Measurements from ENCODE around the gene ERLEC1. TPM values are rescaled to one million over a fixed set of nuclear protein-coding genes. Genes with fewer than 3 reads are reported as not detected.
"Not testable (repeated sequence)": the region's sequence is repeated elsewhere in the genome, so short reads cannot be mapped to it uniquely, and the experiment has no call there.

Gene ERLEC1
- polyA plus RNA-seq, 4 donors = 13.0 to 78.8 (median 31.2) TPM

GRCh38 chr2:53848062-53848461, 61.2 kb downstream of the ERLEC1 start:
- Histone ChIP-seq H3K4me3 (ENCODE audit: low read depth in 1 of 3, low read length in 3 of 3) (no peak overlapping the region), H3K9me3 (ENCODE audit: control insufficient read depth in 2 of 2, insufficient read depth in 1 of 2, low read depth in 1 of 2, low read length in 1 of 2) (no peaks in the 10 kb centered on the region), H3K36me3 (ENCODE audit: control insufficient read depth in 3 of 3, insufficient read depth in 2 of 3, low read depth in 1 of 3, low read length in 3 of 3) (peaks cover 0 to under 1% (median 0%) of the 10 kb centered on the region in 3 donors), H3K27me3 (ENCODE audit: control insufficient read depth in 3 of 3, insufficient read depth in 3 of 3, low read length in 3 of 3) (no peaks in the 10 kb centered on the region), H3K4me1 (ENCODE audit: control insufficient read depth in 3 of 3, insufficient read depth in 2 of 3, low read depth in 1 of 3, low read length in 2 of 3) (peaks cover 0 to 5% (median 0%) of the 10 kb centered on the region in 3 donors), H3K27ac (ENCODE audit: low read depth in 1 of 3, low read length in 2 of 3) (peak overlapping the region in 1 of 3 donors; percentile 28)
- FAIRE-seq (no peak), DNase-seq (peak; percentile 12 to 29)
- WGBS, 3 donors = 88 to 97% (median 95%) methylated on average over 2 of the region's 2 CpGs

GRCh38 chr2:53851052-53851757, 64.4 kb downstream of the ERLEC1 start:
- not testable (repeated sequence) for H3K4me3 ChIP-seq (ENCODE audit: low read depth in 1 of 3, low read length in 3 of 3); H3K9me3 ChIP-seq (ENCODE audit: control insufficient read depth in 2 of 2, insufficient read depth in 1 of 2, low read depth in 1 of 2, low read length in 1 of 2); H3K4me1 ChIP-seq (ENCODE audit: control insufficient read depth in 3 of 3, insufficient read depth in 2 of 3, low read depth in 1 of 3, low read length in 2 of 3); FAIRE-seq; H3K27me3 ChIP-seq (ENCODE audit: control insufficient read depth in 3 of 3, insufficient read depth in 3 of 3, low read length in 3 of 3)
- H3K36me3 ChIP-seq (ENCODE audit: control insufficient read depth in 3 of 3, insufficient read depth in 2 of 3, low read depth in 1 of 3, low read length in 3 of 3) = peaks cover 0 to 12% (median 2%) of the 10 kb centered on the region in 3 donors
- peak overlapping the region in 1 of 3 donors; percentile 59 for H3K27ac ChIP-seq (ENCODE audit: low read depth in 1 of 3, low read length in 2 of 3)
- peak; percentile 71 to 77 for DNase-seq
- 70 to 84% (median 76%) methylated on average over 9 of the region's 9 CpGs for WGBS, 3 donors

GRCh38 chr2:53852532-53852931, 65.7 kb downstream of the ERLEC1 start:
- Histone ChIP-seq H3K9me3 (ENCODE audit: control insufficient read depth in 2 of 2, insufficient read depth in 1 of 2, low read depth in 1 of 2, low read length in 1 of 2) (no peaks in the 10 kb centered on the region), H3K27me3 (ENCODE audit: control insufficient read depth in 3 of 3, insufficient read depth in 3 of 3, low read length in 3 of 3) (no peaks in the 10 kb centered on the region), H3K27ac (ENCODE audit: low read depth in 1 of 3, low read length in 2 of 3) (no peak overlapping the region), H3K4me3 (ENCODE audit: low read depth in 1 of 3, low read length in 3 of 3) (no peak overlapping the region), H3K4me1 (ENCODE audit: control insufficient read depth in 3 of 3, insufficient read depth in 2 of 3, low read depth in 1 of 3, low read length in 2 of 3) (peaks cover 0 to 5% (median 0%) of the 10 kb centered on the region in 3 donors), H3K36me3 (ENCODE audit: control insufficient read depth in 3 of 3, insufficient read depth in 2 of 3, low read depth in 1 of 3, low read length in 3 of 3) (peaks cover 0 to 12% (median 2%) of the 10 kb centered on the region in 3 donors)
- DNase-seq (no peak), FAIRE-seq (no peak)
- WGBS, 3 donors = 88 to 97% (median 92%) methylated on average over 4 of the region's 4 CpGs

DNA sequence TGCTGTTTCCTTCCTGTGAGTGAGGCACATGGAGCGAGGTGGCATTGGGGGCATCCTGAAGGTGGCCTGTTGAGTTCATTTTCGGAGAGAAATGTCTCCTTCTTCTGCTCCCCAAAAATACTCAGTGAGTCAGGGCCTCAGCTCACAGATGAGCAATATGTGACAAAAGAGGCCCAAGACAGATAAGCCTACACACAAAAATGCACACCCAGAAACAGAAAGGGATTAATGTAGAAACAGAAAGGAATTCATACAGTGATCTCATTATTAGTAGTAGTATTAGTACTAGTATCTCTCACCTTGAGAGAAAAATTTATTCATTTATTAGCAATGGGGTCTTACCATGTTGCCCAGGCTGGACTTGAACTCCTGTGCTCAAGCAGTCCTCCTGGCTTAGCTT, 67.8 kb downstream of the ERLEC1 start:
- Histone ChIP-seq H3K27ac (ENCODE audit: low read depth in 1 of 3, low read length in 2 of 3) (no peak overlapping the region), H3K36me3 (ENCODE audit: control insufficient read depth in 3 of 3, insufficient read depth in 2 of 3, low read depth in 1 of 3, low read length in 3 of 3) (peaks cover 0 to 12% (median 2%) of the 10 kb centered on the region in 3 donors), H3K9me3 (ENCODE audit: control insufficient read depth in 2 of 2, insufficient read depth in 1 of 2, low read depth in 1 of 2, low read length in 1 of 2) (no peaks in the 10 kb centered on the region), H3K4me1 (ENCODE audit: control insufficient read depth in 3 of 3, insufficient read depth in 2 of 3, low read depth in 1 of 3, low read length in 2 of 3) (peaks cover 0 to 3% (median 0%) of the 10 kb centered on the region in 3 donors), H3K4me3 (ENCODE audit: low read depth in 1 of 3, low read length in 3 of 3) (no peak overlapping the region), H3K27me3 (ENCODE audit: control insufficient read depth in 3 of 3, insufficient read depth in 3 of 3, low read length in 3 of 3) (no peaks in the 10 kb centered on the region)
- WGBS, 3 donors = 84 to 95% (median 87%) methylated on average over 2 of the region's 2 CpGs
- DNase-seq = no peak
- FAIRE-seq = no peak

DNA sequence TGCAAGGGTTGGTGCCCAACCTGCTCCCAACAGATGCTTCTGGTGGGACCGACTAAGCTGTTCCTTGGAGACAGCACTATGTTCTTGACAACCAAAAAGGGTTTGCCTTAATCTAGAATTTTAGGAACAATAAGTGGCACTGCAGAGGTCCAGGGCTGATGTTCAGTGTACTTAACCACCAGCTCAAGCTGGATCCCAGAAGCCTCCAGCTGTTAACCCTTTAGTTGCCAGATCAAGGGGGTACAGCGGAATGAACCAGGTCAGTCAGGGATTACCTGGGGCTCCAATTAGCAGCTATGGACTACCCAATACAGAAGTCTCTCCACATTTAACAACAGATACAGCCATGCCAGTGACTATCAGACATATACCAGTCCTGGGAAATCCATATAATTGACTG, 69.4 kb downstream of the ERLEC1 start:
- Histone ChIP-seq H3K27ac (ENCODE audit: low read depth in 1 of 3, low read length in 2 of 3) (no peak overlapping the region), H3K27me3 (ENCODE audit: control insufficient read depth in 3 of 3, insufficient read depth in 3 of 3, low read length in 3 of 3) (no peaks in the 10 kb centered on the region), H3K4me1 (ENCODE audit: control insufficient read depth in 3 of 3, insufficient read depth in 2 of 3, low read depth in 1 of 3, low read length in 2 of 3) (peaks cover 0 to 3% (median 0%) of the 10 kb centered on the region in 3 donors), H3K4me3 (ENCODE audit: low read depth in 1 of 3, low read length in 3 of 3) (no peak overlapping the region), H3K36me3 (ENCODE audit: control insufficient read depth in 3 of 3, insufficient read depth in 2 of 3, low read depth in 1 of 3, low read length in 3 of 3) (peaks cover 0 to 12% (median 2%) of the 10 kb centered on the region in 3 donors), H3K9me3 (ENCODE audit: control insufficient read depth in 2 of 2, insufficient read depth in 1 of 2, low read depth in 1 of 2, low read length in 1 of 2) (no peaks in the 10 kb centered on the region)
- WGBS, 3 donors = 90 to 93% (median 93%) methylated on average over 2 of the region's 2 CpGs
- FAIRE-seq (no peak), DNase-seq (no peak)

- no peak within 1 kb of the TSS for H3K27ac ChIP-seq (ENCODE audit: low read depth in 1 of 3, low read length in 2 of 3)
- no peaks in the 10 kb centered on the region for H3K27me3 ChIP-seq (ENCODE audit: control insufficient read depth in 3 of 3, insufficient read depth in 3 of 3, low read length in 3 of 3)
- H3K4me1 ChIP-seq (ENCODE audit: control insufficient read depth in 3 of 3, insufficient read depth in 2 of 3, low read depth in 1 of 3, low read length in 2 of 3) = peaks cover 0 to 2% (median 0%) of the 10 kb centered on the region in 3 donors
- FAIRE-seq (no peak), DNase-seq (peak; percentile 9 to 73)
- H3K4me3 ChIP-seq (ENCODE audit: low read depth in 1 of 3, low read length in 3 of 3) = peak within 1 kb of the TSS in 2 of 3 donors; percentile 39 to 45
- peaks cover 0 to 5% (median 4%) of the 10 kb centered on the region in 3 donors for H3K36me3 ChIP-seq (ENCODE audit: control insufficient read depth in 3 of 3, insufficient read depth in 2 of 3, low read depth in 1 of 3, low read length in 3 of 3)
- no peaks in the 10 kb centered on the region for H3K9me3 ChIP-seq (ENCODE audit: control insufficient read depth in 2 of 2, insufficient read depth in 1 of 2, low read depth in 1 of 2, low read length in 1 of 2)
- WGBS, 3 donors = 26 to 39% (median 38%) methylated on average over 39 to 72 of the region's 72 CpGs
Observed at GRCh38 chr2:53859206-53860181, 72.7 kb downstream of the ERLEC1 start, which contains the start of gene GPR75. Gene GPR75 (minus strand): TSS chr2:53859967. CDS start chr2:53854756, 5,211 bp downstream.

DNA sequence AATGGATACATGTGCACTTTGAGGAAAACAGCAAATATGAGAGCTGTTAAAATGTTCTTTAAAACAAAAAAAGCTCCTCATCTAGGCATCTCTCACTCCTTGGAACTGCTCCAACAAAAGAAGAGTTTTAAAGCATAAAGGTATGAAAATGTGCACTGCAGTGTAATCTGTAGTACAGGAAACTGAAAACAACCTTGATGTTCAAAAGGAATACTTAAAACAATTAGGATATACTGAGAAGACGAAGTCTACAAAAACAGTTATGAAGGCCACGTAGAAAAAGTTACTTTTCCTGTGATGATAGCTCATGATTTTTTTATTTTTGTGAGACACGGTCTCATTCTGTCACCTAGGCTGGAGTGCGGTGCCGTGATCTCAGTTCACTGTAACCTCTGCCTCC, 75.0 kb downstream of the ERLEC1 start:
- no peak overlapping the region for H3K4me3 ChIP-seq (ENCODE audit: low read depth in 1 of 3, low read length in 3 of 3)
- 91 to 94% (median 94%) methylated on average over 5 of the region's 5 CpGs for WGBS, 3 donors
- H3K36me3 ChIP-seq (ENCODE audit: control insufficient read depth in 3 of 3, insufficient read depth in 2 of 3, low read depth in 1 of 3, low read length in 3 of 3) = peaks cover 2 to 11% (median 6%) of the 10 kb centered on the region in 3 donors
- peaks cover 0 to 2% (median 0%) of the 10 kb centered on the region in 3 donors for H3K4me1 ChIP-seq (ENCODE audit: control insufficient read depth in 3 of 3, insufficient read depth in 2 of 3, low read depth in 1 of 3, low read length in 2 of 3)
- FAIRE-seq (no peak), DNase-seq (no peak)
- H3K9me3 ChIP-seq (ENCODE audit: control insufficient read depth in 2 of 2, insufficient read depth in 1 of 2, low read depth in 1 of 2, low read length in 1 of 2) = no peaks in the 10 kb centered on the region
- H3K27ac ChIP-seq (ENCODE audit: low read depth in 1 of 3, low read length in 2 of 3) = no peak overlapping the region
- H3K27me3 ChIP-seq (ENCODE audit: control insufficient read depth in 3 of 3, insufficient read depth in 3 of 3, low read length in 3 of 3) = no peaks in the 10 kb centered on the region

DNA sequence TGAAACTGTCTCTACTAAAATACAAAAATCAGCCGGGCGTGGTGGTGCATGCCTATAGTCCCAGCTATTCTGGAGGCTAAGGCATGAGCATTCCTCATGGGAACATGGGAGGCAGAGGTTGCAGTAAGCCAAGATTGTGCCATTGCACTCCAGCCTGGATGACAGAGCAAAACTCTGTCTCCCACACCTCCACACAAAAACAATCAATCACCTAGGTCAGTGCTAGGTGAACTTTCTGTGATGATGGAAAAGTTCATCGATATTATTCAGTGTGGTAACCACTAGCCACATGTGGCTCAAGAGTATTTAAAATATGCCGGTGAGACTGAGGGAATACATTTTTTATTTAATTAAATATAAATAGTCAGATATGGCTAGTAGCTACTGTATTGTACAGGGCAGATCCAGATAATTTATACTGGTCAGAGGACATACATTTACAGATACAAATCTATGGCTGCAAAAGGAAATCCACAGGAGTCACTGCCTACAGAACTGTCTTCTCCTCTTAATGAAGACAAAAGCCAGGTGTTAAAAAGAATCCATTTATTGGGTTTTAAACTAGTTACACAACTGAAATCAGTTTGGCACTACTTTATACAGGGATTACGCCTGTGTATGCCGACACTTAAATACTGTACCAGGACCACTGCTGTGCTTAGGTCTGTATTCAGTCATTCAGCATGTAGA, 76.8 kb downstream of the ERLEC1 start:
- Histone ChIP-seq H3K27me3 (ENCODE audit: control insufficient read depth in 3 of 3, insufficient read depth in 3 of 3, low read length in 3 of 3) (no peaks in the 10 kb centered on the region), H3K4me1 (ENCODE audit: control insufficient read depth in 3 of 3, insufficient read depth in 2 of 3, low read depth in 1 of 3, low read length in 2 of 3) (peaks cover 0 to 2% (median 0%) of the 10 kb centered on the region in 3 donors), H3K36me3 (ENCODE audit: control insufficient read depth in 3 of 3, insufficient read depth in 2 of 3, low read depth in 1 of 3, low read length in 3 of 3) (peaks cover 8 to 15% (median 11%) of the 10 kb centered on the region in 3 donors), H3K27ac (ENCODE audit: low read depth in 1 of 3, low read length in 2 of 3) (no peak overlapping the region), H3K4me3 (ENCODE audit: low read depth in 1 of 3, low read length in 3 of 3) (no peak overlapping the region), H3K9me3 (ENCODE audit: control insufficient read depth in 2 of 2, insufficient read depth in 1 of 2, low read depth in 1 of 2, low read length in 1 of 2) (no peaks in the 10 kb centered on the region)
- 95 to 98% (median 97%) methylated on average over 6 of the region's 6 CpGs for WGBS, 3 donors
- DNase-seq (no peak), FAIRE-seq (no peak)
